Testis (tissue), 3 donors: ENCODE data around the gene ALOX15B. TPM values are rescaled to one million over a fixed set of nuclear protein-coding genes. Genes with fewer than 3 reads are reported as not detected.

Source experiments
- DNase-seq: peaks from one replicate; pipeline ENCODE4 v3.0.0-alpha.2; 2019
- H3K27ac ChIP-seq, 2 donors: fragments of 200-600 bp; sonication (generic); one replicate each; pipeline ENCODE4 v1.5.1; 2019
- H3K27me3 ChIP-seq: fragments of 200-600 bp; sonication (generic); one replicate; pipeline ENCODE4 v1.5.1; 2019
- H3K36me3 ChIP-seq: fragments of 200-600 bp; sonication (generic); one replicate; pipeline ENCODE4 v1.5.1; 2017; ENCODE audit warnings: low read depth; ENCODE audit errors: missing control alignments
- H3K4me1 ChIP-seq: fragments of 200-600 bp; sonication (generic); one replicate; pipeline ENCODE4 v1.5.1; 2019
- H3K4me3 ChIP-seq, 2 donors: fragments of 200-600 bp; sonication (generic); one replicate each; pipeline ENCODE4 v1.5.1; 2017 to 2019
- H3K9me3 ChIP-seq: fragments of 200-600 bp; sonication (generic); one replicate; pipeline ENCODE4 v1.5.1; 2017
- POLR2A ChIP-seq: fragments of 450-650 bp; IDR thresholded peaks from one replicate; pipeline ENCODE4 v1.6.1; 2017; ENCODE audit warnings: antibody characterized with exemption, mild to moderate bottlenecking, moderate library complexity
- WGBS, 2 donors: methylation state at CpG; one replicate each; pipeline ENCODE4 v1.1.5; 2018; 5-methylcytosine and 5-hydroxymethylcytosine counted together
- intact Hi-C: fragments of 100-400 bp; cut with DNase I; formaldehyde crosslinking; loops from one replicate; pipeline ENCODE4 v1.15.1; 2023; ENCODE audit warnings: low total_unique reads
- polyA plus RNA-seq: library from polyadenylated mRNA; stranded (reverse); fragments of 350-450 nt; fragmentation: Illumina TruSeq; extraction: RNeasy Lipid Tissue Mini Kit (QIAGEN cat#74804); gene quantifications from one replicate; pipeline ENCODE4 v1.2.3, GENCODE V29; 2014; ENCODE audit warnings: low read depth, low replicate concordance; ENCODE audit not compliant: insufficient read depth
- total RNA-seq, 2 donors: library from RNA; depleted of rRNA; stranded (reverse); fragments of >200 nt; gene quantifications; one replicate each; pipeline ENCODE4 v1.2.3, GENCODE V29; 2016
- TF ChIP-seq, protein P1 (sequence below), 3 experiments: fragments of 450-650 bp in 2 of 3; fragments of 200-600 bp in 1 of 3; sonication (generic) in 1 of 3; IDR thresholded peaks; one replicate each; pipeline ENCODE4 v1.5.1; 2016 to 2019; ENCODE audit warnings: antibody characterized with exemption in 3 of 3, mild to moderate bottlenecking in 2 of 3, moderate library complexity in 1 of 3

The ALOX15B gene
- total and polyA plus RNA-seq, 3 donors from 2014 or later = 0.79 to 2.2 (median 1.8) TPM

DNA sequence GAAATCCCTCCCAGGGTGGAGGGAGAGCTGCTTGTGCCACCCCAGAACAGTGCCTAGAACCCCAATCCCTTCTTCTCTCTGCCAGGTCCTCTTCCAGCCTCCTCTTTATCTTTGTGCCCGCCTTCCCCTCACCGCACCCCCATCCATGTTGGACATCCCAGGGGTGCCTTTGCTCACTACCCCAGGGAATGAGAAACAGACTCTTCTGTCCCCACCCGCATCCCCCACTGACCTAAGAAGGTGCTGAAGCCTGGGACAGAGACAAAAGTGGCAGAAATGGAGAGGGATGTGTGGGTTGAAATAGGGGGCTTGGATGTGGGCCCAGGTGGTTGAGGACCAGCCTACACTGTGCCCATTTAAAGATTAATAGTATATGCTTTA lies 17.0 kb downstream of the ALOX15B start:
- Histone ChIP-seq H3K27ac (no peak overlapping the region), H3K4me3 (no peak overlapping the region), H3K4me1 (no peaks in the 10 kb centered on the region), H3K36me3 (no peaks in the 10 kb centered on the region), H3K27me3 (no peaks in the 10 kb centered on the region), H3K9me3 (no peaks in the 10 kb centered on the region)
- no peak for TF ChIP-seq POLR2A
- TF ChIP-seq, protein P1, sequence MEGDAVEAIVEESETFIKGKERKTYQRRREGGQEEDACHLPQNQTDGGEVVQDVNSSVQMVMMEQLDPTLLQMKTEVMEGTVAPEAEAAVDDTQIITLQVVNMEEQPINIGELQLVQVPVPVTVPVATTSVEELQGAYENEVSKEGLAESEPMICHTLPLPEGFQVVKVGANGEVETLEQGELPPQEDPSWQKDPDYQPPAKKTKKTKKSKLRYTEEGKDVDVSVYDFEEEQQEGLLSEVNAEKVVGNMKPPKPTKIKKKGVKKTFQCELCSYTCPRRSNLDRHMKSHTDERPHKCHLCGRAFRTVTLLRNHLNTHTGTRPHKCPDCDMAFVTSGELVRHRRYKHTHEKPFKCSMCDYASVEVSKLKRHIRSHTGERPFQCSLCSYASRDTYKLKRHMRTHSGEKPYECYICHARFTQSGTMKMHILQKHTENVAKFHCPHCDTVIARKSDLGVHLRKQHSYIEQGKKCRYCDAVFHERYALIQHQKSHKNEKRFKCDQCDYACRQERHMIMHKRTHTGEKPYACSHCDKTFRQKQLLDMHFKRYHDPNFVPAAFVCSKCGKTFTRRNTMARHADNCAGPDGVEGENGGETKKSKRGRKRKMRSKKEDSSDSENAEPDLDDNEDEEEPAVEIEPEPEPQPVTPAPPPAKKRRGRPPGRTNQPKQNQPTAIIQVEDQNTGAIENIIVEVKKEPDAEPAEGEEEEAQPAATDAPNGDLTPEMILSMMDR (IDR thresholded peaks at IDR 0.05) = no peak
- intact Hi-C loops = no loop called here
- no peak for DNase-seq
- 83 to 86% methylated on average over 3 of the region's 3 CpGs for WGBS, 2 donors

DNA sequence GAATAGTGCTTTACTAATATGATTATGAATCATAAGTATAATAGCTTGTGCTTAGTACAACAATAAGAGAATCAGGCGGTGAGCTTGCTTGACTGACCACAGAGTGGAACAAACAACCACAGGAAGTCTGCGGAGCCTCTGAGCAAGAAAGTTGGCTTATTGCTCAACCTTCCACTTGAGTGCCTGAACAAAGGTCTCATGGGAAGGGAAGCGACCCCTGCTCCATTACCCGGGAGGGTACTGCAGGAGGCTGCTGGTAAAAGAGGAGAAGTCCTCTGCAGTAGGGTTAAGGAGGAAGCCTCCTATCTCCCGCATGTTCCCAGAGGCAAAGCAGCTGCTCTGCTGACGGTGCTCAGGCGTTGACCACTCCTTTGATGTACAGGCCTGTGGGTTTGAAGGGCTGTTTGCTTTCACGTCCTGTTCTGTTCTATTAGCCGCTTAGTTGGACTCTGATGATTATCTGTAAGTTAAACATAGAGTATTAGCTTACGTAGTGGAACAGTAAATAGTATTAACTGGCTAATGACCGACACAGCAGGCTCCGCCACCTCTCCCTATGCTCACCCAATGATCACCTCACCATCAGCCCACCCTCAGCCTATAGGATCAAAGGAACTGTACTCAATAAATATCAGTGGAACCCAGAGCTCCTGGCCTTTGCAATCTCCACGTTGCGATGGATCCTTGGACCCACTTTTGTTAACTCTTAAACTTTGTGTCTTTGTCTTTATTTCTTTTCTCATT lies 17.5 kb downstream of the ALOX15B start:
- peak; percentile 36 for DNase-seq
- no peaks in the 10 kb centered on the region for H3K27me3 ChIP-seq

DNA sequence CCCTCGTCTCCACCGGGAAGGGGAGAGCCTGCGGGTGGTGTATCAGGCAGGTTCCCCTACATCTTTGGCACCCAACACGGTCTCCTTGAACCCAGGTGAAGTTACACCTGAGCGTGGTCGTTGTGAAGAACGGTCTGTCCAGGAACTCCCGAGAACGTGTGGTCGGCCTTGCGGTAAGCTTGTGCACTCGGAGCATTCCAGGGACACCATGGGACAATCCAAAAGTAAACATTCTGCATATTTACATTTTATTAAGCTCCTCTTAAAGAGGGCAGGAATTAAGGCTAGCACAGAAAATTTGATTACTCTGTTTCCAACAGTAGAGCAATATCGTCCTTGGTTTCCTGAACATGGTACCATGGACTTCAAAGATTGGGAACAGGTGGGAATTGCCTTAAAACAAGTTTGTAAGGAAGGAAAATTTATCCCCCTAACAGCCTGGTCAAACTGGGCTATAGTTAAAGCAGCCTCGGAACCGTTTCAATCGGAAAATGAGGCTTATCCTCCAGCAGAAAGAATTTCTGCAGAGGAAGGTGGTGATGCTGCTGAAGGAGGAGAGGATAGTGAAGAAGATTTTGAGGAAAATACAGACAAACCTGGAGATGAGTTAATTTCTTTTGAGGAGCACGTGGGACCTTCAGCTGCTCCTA lies 18.2 kb downstream of the ALOX15B start:
- H3K4me3 ChIP-seq = no peak overlapping the region
- no peak for TF ChIP-seq POLR2A
- TF ChIP-seq, protein P1 (IDR thresholded peaks at IDR 0.05) = no peak
- 67 to 68% methylated on average over 16 to 17 of the region's 17 CpGs for WGBS, 2 donors
- intact Hi-C loops = no loop called here
- H3K36me3 ChIP-seq = no peaks in the 10 kb centered on the region
- no peaks in the 10 kb centered on the region for H3K4me1 ChIP-seq
- H3K27me3 ChIP-seq = no peaks in the 10 kb centered on the region
- no peak for DNase-seq
- H3K9me3 ChIP-seq = no peaks in the 10 kb centered on the region
- no peak overlapping the region for H3K27ac ChIP-seq

More for the DNA sequence above, 17.5 kb downstream of the ALOX15B start:
- Histone ChIP-seq H3K9me3 (no peaks in the 10 kb centered on the region), H3K4me1 (no peaks in the 10 kb centered on the region), H3K4me3 (no peak overlapping the region), H3K36me3 (no peaks in the 10 kb centered on the region), H3K27ac (no peak overlapping the region)
- TF ChIP-seq, protein P1 (IDR thresholded peaks at IDR 0.05) = no peak
- no peak for TF ChIP-seq POLR2A
- intact Hi-C loops = no loop called here
- 55 to 64% methylated on average over 14 of the region's 14 CpGs for WGBS, 2 donors

DNA sequence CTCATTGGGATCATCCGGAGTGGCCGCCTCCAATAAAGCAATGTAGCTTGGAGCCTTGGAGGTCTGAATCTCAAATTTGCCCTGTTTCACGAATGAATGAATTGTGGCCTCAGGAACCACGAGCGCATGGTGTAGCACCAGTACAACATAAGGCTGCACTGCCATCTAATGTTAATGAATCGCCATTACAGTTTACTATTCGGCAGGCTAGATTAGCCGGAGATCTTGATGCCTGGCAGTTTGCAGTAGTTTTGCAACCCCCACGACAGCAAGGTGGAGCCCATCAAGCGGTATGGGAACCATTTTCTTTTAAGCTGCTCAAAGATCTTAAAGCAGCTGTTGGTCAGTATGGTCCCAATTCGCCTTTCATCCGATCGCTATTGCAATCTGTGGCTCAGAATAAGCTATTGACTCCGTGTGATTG lies 18.8 kb downstream of the ALOX15B start:
- H3K4me3 ChIP-seq = no peak overlapping the region
- intact Hi-C loops = no loop called here
- DNase-seq = peak; percentile 69
- H3K27ac ChIP-seq = no peak overlapping the region
- no peak for TF ChIP-seq POLR2A
- TF ChIP-seq, protein P1 (IDR thresholded peaks at IDR 0.05) = peak; percentile 67 to 71 (median 68)
- no peaks in the 10 kb centered on the region for H3K36me3 ChIP-seq
- 4 to 6% methylated on average over 13 to 14 of the region's 14 CpGs for WGBS, 2 donors
- H3K9me3 ChIP-seq = no peaks in the 10 kb centered on the region
- no peaks in the 10 kb centered on the region for H3K27me3 ChIP-seq
- H3K4me1 ChIP-seq = no peaks in the 10 kb centered on the region
